ENCODE results near the gene ENOX1. TPM values are rescaled to one million over a fixed set of nuclear protein-coding genes. Genes with fewer than 3 reads are reported as not detected.

Gene ENOX1
- total RNA-seq, 1 experiment from 2014 or later: 0.35 TPM

- ChIA-PET POLR2A (ENCODE audit: unreplicated experiment) (interaction anchor here (0.6 kb wide), 1 partner anchor 28 kb away, joined by 4 read pairs; no protein-coding TSS in a partner anchor), CTCF (no interaction called here)
- H3K9me3 ChIP-seq (ENCODE audit: insufficient read depth, low read depth): no peaks in the 10 kb centered on the region
- no peaks in the 10 kb centered on the region for H4K20me1 ChIP-seq (ENCODE audit: insufficient read depth)
- TF ChIP-seq, protein P1, sequence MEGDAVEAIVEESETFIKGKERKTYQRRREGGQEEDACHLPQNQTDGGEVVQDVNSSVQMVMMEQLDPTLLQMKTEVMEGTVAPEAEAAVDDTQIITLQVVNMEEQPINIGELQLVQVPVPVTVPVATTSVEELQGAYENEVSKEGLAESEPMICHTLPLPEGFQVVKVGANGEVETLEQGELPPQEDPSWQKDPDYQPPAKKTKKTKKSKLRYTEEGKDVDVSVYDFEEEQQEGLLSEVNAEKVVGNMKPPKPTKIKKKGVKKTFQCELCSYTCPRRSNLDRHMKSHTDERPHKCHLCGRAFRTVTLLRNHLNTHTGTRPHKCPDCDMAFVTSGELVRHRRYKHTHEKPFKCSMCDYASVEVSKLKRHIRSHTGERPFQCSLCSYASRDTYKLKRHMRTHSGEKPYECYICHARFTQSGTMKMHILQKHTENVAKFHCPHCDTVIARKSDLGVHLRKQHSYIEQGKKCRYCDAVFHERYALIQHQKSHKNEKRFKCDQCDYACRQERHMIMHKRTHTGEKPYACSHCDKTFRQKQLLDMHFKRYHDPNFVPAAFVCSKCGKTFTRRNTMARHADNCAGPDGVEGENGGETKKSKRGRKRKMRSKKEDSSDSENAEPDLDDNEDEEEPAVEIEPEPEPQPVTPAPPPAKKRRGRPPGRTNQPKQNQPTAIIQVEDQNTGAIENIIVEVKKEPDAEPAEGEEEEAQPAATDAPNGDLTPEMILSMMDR (conservative IDR thresholded peaks at IDR 0.05): no peak
- no peak for TF ChIP-seq EZH2 (IDR thresholded peaks at IDR 0.05; ENCODE audit: low read depth)
- BruUV-seq (replicated peaks): no TSS peak
- DNase-seq: no peak
- H2AFZ ChIP-seq: no peak overlapping the region
- no peaks in the 10 kb centered on the region for H3K27me3 ChIP-seq (ENCODE audit: insufficient read depth, low read depth)
- no peaks in the 10 kb centered on the region for H3K4me1 ChIP-seq (replicated peaks; ENCODE audit: insufficient read depth)
- H3K36me3 ChIP-seq (ENCODE audit: low read depth): no peaks in the 10 kb centered on the region
- no peak overlapping the region for H3K27ac ChIP-seq
- no peaks in the 10 kb centered on the region for H3K9me2 ChIP-seq (ENCODE audit: insufficient read depth)
- H3F3A ChIP-seq (ENCODE audit: insufficient read depth, low read depth): no peaks in the 10 kb centered on the region
- intact Hi-C loops (cut with micrococcal nuclease; ENCODE audit: unreplicated experiment): no loop called here
- no peak overlapping the region for H3K4me2 ChIP-seq
- H3K4me3 ChIP-seq: no peak overlapping the region
- H3K79me2 ChIP-seq (ENCODE audit: low read depth): no peaks in the 10 kb centered on the region
Measured at GRCh38 chr13:43356567-43356966, 430.2 kb downstream of the ENOX1 start.

DNA sequence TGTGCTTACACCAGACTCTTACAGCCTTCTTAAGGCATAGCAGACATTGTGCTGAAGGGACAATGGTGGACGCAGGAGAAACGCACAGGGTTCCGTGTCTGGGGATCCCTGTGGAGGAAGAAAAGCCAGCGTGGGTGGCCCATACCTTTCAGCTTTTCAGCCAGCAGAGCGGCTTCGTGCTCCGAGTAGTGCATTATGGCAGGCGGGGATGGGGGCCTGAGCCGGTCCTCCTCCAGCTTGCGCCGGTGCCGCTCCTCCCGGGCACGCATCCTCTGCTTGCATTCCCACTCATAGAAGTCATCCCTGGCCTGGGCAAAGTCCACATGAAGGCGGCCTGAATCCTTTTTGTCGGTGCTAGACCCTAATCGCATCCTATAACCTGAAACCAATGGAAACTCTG is 431.0 kb downstream of the ENOX1 start:
- no peak overlapping the region for H3K27ac ChIP-seq
- no peaks in the 10 kb centered on the region for H3K79me2 ChIP-seq (ENCODE audit: low read depth)
- no peak for DNase-seq
- no peaks in the 10 kb centered on the region for H3K4me1 ChIP-seq (replicated peaks; ENCODE audit: insufficient read depth)
- CTCF ChIA-PET: no interaction called here
- H3K4me3 ChIP-seq: no peak overlapping the region
- TF ChIP-seq, protein P1 (conservative IDR thresholded peaks at IDR 0.05): no peak
- no peak for TF ChIP-seq EZH2 (IDR thresholded peaks at IDR 0.05; ENCODE audit: low read depth)
- no TSS peak for BruUV-seq (replicated peaks)
- no peaks in the 10 kb centered on the region for H4K20me1 ChIP-seq (ENCODE audit: insufficient read depth)
- no peaks in the 10 kb centered on the region for H3K9me2 ChIP-seq (ENCODE audit: insufficient read depth)
- no peaks in the 10 kb centered on the region for H3K27me3 ChIP-seq (ENCODE audit: insufficient read depth, low read depth)
- no peaks in the 10 kb centered on the region for H3K36me3 ChIP-seq (ENCODE audit: low read depth)
- intact Hi-C loops (cut with micrococcal nuclease; ENCODE audit: unreplicated experiment): no loop called here
- no peak overlapping the region for H2AFZ ChIP-seq
- no peaks in the 10 kb centered on the region for H3K9me3 ChIP-seq (ENCODE audit: insufficient read depth, low read depth)
- no peak overlapping the region for H3K4me2 ChIP-seq
- H3F3A ChIP-seq (ENCODE audit: insufficient read depth, low read depth): no peaks in the 10 kb centered on the region
- POLR2A ChIA-PET (ENCODE audit: unreplicated experiment): no interaction called here

DNA sequence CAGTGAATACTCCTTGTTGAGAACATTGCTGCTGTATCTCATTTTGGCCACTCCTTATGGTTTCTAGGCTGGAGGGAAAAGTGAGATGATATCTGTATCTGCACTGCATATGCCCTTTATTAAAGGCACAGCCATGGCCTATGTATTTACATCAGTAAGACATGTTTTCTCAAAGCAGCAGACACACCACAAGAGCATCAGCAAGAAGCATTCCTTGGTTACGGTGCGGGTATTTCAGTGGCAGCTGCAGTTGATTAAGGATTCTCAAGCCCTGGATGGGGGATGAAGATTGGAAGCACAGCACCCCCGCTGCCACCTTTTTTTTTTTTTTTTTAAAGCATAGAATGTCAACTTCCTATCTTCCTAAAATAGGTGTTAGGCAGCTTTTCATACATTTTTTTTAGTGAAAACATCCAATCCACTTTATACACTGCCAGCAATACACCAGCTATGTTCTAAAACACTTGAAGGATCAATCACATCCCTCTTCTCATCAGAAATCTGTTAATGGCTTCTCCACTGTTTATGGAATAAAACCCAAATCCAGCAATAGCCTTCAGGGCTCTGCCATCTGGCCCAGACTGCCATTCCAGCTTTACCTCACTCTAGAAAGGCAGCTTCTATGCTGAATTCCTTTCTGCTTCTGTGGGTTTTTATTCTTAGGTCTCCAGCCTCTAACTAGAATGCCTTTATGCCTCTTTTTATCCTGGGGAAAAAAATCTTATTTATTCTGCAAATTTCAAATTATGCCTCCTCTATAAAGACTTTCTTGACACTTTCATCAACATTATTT is 432.4 kb downstream of the ENOX1 start:
- H2AFZ ChIP-seq: no peak overlapping the region
- no peak for TF ChIP-seq EZH2 (IDR thresholded peaks at IDR 0.05; ENCODE audit: low read depth)
- TF ChIP-seq, protein P1 (conservative IDR thresholded peaks at IDR 0.05): no peak
- no peaks in the 10 kb centered on the region for H3F3A ChIP-seq (ENCODE audit: insufficient read depth, low read depth)
- no peaks in the 10 kb centered on the region for H3K9me2 ChIP-seq (ENCODE audit: insufficient read depth)
- no peaks in the 10 kb centered on the region for H4K20me1 ChIP-seq (ENCODE audit: insufficient read depth)
- H3K4me1 ChIP-seq (replicated peaks; ENCODE audit: insufficient read depth): no peaks in the 10 kb centered on the region
- H3K79me2 ChIP-seq (ENCODE audit: low read depth): no peaks in the 10 kb centered on the region
- H3K36me3 ChIP-seq (ENCODE audit: low read depth): no peaks in the 10 kb centered on the region
- CTCF ChIA-PET: no interaction called here
- no peak for DNase-seq
- intact Hi-C loops (cut with micrococcal nuclease; ENCODE audit: unreplicated experiment): no loop called here
- no peaks in the 10 kb centered on the region for H3K27me3 ChIP-seq (ENCODE audit: insufficient read depth, low read depth)
- BruUV-seq (replicated peaks): no TSS peak
- H3K27ac ChIP-seq: no peak overlapping the region
- H3K9me3 ChIP-seq (ENCODE audit: insufficient read depth, low read depth): no peaks in the 10 kb centered on the region
- no peak overlapping the region for H3K4me2 ChIP-seq
- POLR2A ChIA-PET (ENCODE audit: unreplicated experiment): no interaction called here
- no peak overlapping the region for H3K4me3 ChIP-seq
